ENCODE measurements around the gene OR52H1.

OR52H1 gene

DNA sequence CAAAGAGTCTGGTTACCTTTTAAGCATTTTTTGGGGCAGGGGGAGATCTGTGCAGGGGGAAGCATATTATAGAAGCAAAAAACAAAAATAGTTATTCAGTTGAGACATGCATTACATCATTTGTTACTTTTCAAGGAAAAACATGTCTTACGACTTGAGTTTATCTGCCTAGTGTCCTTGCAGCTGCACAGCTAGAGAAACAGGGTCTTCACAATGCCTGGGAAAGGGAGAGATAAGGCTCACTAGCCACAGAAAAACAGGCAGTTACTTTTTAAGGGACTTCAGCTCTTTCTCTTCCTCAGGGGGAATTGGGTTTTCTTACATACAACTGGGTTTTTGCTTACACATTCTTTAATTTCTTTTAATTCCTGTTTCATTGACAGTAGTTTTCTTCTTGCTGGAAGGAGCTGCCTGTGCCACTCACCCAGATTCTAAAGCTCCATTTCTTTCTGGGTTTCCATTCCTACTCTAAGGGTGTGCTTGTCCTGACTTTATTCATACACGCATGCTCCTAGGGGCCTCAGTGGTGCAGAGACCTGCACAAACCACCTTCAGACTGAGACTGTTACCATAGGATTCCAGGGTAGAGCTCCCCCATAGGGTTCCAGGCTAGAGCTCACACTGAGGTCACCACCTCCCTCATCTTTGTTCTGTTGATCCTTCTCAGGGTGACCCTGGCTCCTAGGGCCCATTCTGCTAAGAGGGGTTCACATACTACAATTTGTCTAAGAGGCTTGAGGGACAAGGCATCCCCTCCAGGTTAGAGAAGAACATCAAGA lies 17.1 kb downstream of the OR52H1 start:
- DNase-seq = no peak

DNA sequence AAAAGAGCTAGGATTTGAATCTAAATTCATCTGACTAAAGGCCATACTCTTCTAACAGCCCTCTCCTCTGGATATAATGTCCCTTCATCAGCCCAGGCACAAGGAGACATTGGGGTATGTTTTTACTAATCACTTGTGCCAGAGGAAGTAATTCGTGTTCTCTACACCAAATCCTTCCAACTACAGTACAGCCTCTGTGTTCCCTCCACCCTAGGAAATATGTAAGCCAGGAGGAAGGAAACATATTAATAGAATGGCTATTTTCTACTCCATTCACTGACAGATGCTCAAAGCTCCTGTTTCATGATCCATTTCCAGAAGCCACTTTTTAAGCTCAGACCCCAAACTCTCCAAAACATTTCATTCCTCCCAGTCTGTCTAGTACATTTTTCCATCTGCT lies 19.8 kb downstream of the OR52H1 start:
- DNase-seq = no peak

DNA sequence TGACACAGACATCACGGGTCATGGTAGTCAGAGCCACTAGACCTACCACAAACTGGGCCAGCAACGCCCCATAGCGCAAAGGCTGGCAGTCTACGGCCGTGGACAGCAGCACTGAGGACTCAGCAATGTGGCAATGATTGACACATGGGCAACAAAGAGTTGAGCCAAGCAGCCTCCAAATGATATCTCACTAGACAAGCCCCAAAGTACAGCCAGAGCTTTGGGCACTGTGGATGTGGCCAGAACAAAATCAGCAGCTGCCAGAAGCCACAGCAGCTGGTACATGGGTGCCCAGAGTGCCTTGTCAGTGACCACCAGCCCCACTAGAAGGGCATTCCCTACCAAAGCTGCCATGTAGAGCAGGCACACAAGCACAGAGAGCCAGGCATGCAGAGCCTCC lies 20.6 kb downstream of the OR52H1 start:
- DNase-seq = no peak

DNA sequence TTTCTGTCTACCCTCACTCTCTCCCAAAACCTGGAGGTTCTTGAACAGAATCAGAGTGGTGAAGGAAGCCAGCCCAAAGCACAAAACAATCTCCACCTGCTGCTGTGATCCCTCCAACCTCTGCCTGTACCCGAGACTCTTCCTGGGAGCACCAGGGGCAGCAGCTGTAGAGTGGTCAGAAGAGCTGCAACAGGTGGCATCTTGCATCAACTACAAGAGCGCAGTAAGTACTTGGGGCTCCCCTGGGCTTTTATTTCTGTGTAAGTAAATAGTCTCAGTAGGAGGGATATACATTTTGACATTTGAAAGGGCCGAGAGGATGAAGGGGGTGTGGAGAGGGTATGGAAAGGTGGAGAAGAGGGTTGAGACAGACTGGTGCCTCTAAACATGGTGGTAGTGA lies 23.6 kb downstream of the OR52H1 start:
- DNase-seq = no peak

DNA sequence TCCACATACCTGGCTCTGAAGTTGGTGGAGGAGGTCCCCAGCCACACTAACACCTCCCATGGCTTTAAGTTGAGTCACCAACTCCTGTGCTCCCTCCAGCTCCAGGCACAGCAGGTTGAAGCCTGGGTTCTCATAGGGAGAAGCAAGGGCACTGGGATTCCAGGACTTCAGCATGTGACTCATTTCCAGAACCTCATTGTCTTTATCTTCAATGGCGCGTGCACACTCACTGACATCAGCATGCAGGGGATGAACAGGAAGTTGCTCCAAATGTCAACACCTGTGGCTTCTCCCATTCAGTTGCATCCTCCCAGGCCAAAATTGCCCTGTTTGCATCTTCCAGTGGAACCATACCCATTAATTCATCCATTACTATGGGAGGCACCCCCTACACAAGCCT lies 26.0 kb downstream of the OR52H1 start:
- no peak for DNase-seq

DNA sequence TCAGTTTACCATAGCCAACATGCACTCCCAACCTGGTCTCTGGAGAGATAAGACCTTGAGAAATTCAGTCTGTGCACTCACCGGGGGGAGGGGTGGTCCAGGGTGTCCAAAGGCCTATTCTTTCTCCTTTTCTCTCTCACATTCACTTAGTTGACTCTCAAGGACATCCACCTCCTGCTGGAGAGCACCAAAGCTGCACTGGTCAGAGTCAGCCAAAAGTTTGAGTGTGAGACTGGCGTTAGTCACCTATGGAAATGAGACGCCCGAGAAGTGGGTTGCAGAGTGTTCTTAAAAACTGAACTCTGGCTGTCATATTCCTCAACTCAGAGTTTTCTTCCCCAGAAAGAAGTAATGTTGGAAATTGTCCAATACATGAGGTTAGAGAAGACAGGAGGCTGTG lies 26.8 kb downstream of the OR52H1 start:
- DNase-seq = no peak

DNA sequence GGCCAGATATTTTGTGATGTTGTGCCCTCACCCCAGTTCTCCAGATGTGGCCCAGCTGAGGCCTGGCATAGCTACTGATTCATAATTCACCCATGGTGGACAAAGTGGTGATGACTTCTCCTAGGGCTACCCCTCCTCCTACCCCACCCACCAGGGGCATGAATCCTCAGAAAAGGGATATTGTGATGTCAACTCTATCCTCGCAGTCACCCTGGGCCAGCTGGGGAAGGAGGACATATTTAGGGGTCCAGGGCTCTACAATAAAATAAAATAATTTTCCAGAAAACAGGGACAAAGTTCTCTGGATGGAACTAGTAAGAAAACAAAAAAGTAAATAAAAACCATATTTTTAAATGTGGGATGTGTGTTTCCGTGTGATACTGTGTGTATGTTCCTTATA lies 31.7 kb downstream of the OR52H1 start, which contains the start of gene UBQLNL:
TSS of gene UBQLNL (minus strand) at position 101 of the 400 bp plus-strand sequence. CDS start 258 bp downstream, outside the sequence.
- DNase-seq = no peak

DNA sequence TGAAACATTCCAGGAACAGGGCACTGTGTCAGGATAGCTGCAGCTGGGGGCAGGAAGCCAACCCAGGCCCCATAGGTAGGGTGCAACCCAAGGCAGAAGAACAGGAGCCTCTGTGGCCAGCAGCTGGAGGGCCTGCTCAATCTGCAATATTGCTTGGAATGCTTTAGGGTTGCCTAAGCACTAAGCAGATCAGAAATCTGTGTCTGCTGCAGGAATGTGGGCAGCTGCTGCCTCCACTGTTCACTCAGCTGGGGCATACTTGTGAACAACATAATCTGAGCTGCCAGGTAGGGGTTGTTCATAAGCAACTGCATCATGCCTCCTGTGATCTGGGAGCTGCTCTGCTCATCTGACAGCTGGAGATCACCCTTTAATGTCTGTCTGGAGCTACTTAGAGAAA lies 33.5 kb downstream of the OR52H1 start:
- DNase-seq = no peak

DNA sequence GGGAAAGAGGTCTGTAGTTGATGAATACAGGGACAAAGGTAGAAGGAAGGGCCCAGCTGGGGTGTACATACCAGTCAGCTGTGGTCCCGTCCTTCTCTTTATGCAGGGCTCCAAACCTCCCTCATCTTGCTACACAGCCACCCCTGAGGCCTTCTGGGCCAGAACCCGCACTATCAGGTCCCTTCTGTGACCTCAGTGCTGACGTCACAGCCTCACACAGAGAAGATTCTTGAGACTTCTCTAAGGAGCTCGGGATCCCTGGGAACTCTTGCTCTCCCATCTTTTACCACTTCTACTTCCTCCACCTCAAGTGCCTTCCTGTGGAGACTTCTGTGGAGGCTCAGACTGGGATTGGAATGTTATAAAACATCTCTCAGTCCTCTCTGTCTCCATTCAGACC lies 38.5 kb downstream of the OR52H1 start, which contains the start of gene UBQLN3:
TSS of gene UBQLN3 (minus strand) at position 155 of the 400 bp plus-strand sequence. CDS start 399 bp downstream, outside the sequence.
- DNase-seq = no peak

DNA sequence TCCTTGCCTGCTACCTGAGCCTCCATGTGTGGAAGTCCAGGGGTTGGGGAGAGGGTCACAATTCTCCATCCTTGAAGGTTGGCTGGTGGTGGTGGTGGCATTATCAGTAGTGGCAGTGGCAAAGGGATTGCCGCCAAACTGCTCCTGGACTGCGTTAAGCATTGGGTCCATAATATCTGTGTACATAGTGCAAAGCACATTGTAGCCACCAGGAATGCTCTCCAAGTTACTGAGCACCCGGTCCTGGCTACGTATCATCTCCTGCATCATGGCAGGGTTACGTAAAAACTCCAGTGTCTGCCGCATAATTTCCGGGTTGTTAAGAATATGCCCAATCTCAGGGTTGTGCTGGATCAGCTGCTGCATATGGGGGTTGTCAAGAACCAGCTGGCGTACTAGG lies 39.7 kb downstream of the OR52H1 start:
- DNase-seq = no peak

DNA sequence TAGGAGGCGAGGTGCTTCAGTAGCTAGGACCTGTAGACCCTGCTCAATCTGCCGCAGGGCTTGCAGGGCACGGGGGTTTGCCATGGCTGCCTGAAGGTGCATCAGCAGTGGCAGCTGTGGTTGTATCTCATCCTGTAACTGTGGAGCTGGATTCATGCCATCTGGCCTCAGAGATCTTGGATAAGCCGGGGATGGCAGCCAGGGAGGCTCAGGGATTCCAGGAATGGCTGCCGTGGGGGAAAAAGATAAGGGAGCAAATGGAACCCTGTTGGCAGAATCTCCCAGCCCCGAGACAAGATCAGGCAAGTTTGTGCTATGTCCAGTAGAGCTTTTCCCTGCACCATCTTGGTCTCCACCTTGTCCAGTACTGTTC lies 40.4 kb downstream of the OR52H1 start:
- no peak for DNase-seq

DNA sequence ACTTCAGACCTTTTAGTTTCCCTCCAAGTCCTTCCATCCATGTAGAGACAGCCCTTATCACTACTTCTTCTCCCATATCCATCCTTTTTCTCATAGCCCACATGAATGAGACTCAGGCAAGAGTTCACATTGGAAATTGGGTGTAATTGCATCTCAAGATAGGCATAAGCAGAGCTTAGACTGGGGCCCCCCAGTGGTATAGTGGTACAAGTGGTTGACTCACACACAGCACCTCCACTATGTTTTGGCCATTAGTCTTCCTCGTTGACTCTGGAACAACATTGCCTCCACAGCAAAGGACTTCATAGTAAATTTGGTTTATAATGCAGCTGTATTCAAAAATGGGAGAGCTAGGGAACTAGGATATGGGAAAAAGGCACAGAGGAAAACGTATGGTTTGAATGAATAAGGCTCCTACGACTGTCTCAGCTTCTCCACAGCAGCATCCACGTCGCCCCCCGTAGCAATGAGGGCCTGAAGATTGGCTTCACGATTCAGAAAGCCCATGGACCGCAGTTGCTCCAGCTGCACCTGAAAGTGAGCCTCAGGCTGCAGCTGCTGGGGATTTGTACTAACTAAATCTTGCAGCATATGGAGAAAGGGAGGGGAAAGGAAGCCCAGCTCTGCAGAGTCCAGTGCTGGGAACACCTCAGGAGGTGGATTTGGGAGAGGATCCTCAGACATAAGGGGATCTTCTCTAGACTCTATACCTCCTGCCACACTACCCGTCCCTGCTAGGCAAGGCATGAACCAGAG lies 41.0 kb downstream of the OR52H1 start:
- DNase-seq = no peak

DNA sequence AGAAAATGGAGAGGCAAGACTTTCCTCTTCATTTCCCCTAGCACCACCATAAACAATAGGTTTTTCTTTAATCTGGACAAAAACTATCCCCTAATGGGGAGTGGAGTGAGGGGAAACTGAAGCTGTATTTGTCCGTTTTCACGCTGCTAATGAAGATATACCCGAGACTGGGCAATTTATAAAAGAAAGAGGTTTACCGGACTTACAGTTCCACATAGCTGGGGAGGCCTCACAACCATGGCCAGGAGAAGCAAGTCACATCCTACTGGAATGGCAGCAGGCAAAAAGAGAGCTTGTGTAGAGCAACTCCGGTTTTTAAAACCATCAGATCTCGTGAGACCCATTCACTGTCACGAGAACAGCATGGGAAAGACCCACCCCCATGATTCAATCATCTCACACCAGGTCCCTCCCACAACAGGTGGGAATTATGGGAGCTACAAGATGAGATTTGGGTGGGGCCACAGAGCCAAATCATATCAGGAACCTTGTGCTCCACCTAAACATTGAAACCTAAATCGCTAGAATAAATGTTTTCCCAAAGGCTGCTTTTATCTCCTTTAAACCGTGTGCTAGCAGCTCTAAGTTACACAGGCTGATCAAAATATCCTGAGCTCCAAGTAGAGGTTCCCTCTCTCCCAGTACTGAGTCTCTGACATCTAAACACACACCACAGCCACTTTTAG lies 42.8 kb downstream of the OR52H1 start:
- DNase-seq = no peak

DNA sequence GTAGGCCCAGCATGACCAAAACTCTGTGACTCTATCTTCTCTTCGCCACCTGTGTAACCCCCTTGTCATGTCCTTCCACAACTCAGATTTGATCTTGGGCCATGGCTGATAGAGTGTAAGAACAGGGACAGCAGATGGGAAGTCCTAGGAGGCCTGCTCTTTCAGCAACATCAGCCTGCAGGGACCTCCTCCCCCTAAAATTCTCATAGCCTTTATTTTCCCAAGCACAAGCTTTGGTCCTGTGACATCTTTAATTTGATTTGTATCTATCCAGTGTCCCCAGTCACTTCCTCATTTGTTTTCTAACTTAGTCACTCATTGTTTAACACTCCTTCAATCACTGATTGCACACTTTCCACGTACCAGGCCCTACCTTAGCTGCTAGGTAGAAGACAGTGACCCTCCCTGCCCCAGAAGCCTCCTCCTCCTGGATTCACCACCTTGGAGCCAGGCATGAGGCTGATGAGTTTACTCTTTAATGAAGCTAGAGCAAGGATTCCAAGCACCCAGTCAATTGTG lies 43.9 kb downstream of the OR52H1 start:
- DNase-seq = no peak

DNA sequence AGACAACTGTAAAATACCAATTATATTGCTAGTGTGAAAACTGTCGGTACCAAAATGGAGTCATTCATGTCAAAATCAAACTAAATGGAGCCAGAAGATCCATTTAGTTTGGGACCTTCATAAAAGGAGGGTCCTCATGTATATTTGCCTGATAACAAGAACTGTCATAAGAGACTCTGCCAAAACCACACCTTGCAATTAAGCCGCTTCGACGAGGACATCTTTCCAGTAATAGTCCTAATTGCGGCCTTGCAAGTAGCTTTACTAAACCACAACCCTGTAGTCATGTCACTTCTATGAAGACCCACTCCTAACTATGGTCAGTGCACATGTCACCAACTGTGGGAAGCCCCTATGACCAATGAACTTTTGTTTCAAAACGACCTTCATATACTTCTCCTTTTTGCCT lies 47.9 kb downstream of the OR52H1 start:
- no peak for DNase-seq

DNA sequence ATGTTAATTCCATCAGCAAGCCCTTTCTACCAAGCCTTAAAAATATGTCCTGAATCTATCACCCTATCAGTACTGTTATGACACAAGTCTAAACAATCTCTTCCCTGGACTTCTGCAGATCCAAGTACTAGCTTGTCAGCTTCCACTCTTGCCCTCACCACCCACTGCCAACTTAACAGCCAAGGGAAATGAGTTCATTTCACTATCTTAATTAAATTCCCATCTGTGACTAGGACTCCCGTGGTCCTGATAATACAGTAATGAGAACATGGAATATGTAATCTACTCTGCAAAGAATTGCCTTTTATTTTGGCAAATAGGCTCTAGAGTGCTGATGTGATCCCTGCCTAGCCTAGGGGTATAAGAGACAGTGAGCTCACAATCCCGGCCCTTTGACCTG lies 48.7 kb downstream of the OR52H1 start:
- DNase-seq = no peak

Data from NCI-H446 treated with DMSO at 0.1 percent for 48 hours (cell line).